SU-DHL-6 (cell line): ENCODE measurements around the gene GMDS.

ENCODE experiments used
- H2AFZ ChIP-seq: fragments of 200-600 bp; sonication (generic); 2 replicates; pipeline ENCODE4 v1.6.1; 2014; ENCODE audit warnings: low read depth, mild to moderate bottlenecking, moderate library complexity, mixed read lengths, antibody characterized with exemption, low read length; ENCODE audit not compliant: severe bottlenecking
- H3F3A ChIP-seq: fragments of 200-600 bp; shearing (Covaris generic); 2 replicates; pipeline ENCODE4 v1.6.0; 2016; ENCODE audit warnings: antibody characterized with exemption, mild to moderate bottlenecking; ENCODE audit not compliant: insufficient read depth
- H3K27ac ChIP-seq: fragments of 200-600 bp; sonication (generic); 2 replicates; pipeline ENCODE4 v1.5.1; 2016; ENCODE audit warnings: low read depth, mild to moderate bottlenecking, low read length, moderate library complexity, mixed read lengths
- H3K27me3 ChIP-seq: fragments of 200-600 bp; sonication (generic), shearing (Covaris generic); 2 replicates; pipeline ENCODE4 v1.6.0; 2014; ENCODE audit warnings: mild to moderate bottlenecking, low read length
- H3K36me3 ChIP-seq: fragments of 200-600 bp; sonication (generic); 2 replicates; pipeline ENCODE4 v1.6.1; 2014; ENCODE audit warnings: mild to moderate bottlenecking, low read length, mixed read lengths
- H3K4me2 ChIP-seq: fragments of 300-600, 200-600 bp; shearing (Covaris generic), sonication (generic); 2 replicates; pipeline ENCODE4 v1.6.0; 2014; ENCODE audit warnings: low read length, low read depth, mild to moderate bottlenecking; ENCODE audit not compliant: poor library complexity, severe bottlenecking
- H3K4me3 ChIP-seq: fragments of 200-600 bp; sonication (generic); 2 replicates; pipeline ENCODE4 v1.5.1; 2014; ENCODE audit warnings: antibody characterized with exemption, low read length, mild to moderate bottlenecking, mixed read lengths; ENCODE audit not compliant: insufficient read depth, poor library complexity, severe bottlenecking
- H3K79me2 ChIP-seq: fragments of 200-600 bp; sonication (generic); 2 replicates; pipeline ENCODE4 v1.6.1; 2014; ENCODE audit warnings: mild to moderate bottlenecking, low read length, moderate library complexity; ENCODE audit not compliant: insufficient read depth
- H3K9ac ChIP-seq: fragments of 200-600 bp; sonication (generic); 2 replicates; pipeline ENCODE4 v1.7.0; 2014; ENCODE audit warnings: mild to moderate bottlenecking, low read length
- H3K9me2 ChIP-seq: fragments of 200-600 bp; sonication (generic); replicated peaks from 2 replicates; pipeline ENCODE4 v1.6.1; 2014; ENCODE audit warnings: low read length; ENCODE audit not compliant: insufficient read depth
- H3K9me3 ChIP-seq: fragments of 200-600 bp; sonication (generic); 2 replicates; pipeline ENCODE4 v1.6.1; 2014; ENCODE audit warnings: low read length, mixed read lengths; ENCODE audit not compliant: insufficient read depth
- H4K20me1 ChIP-seq: fragments of 200-600 bp; sonication (generic); 2 replicates; pipeline ENCODE4 v1.6.1; 2014; ENCODE audit warnings: low read depth, mild to moderate bottlenecking, antibody characterized with exemption, low read length, moderate library complexity, mixed read lengths
- EZH2phosphoT487 ChIP-seq: fragments of 200-600 bp; sonication (generic), shearing (Covaris generic); conservative IDR thresholded peaks from 2 replicates; pipeline ENCODE4 v1.6.1; 2018; ENCODE audit warnings: mild to moderate bottlenecking, antibody characterized with exemption, low read length, moderate library complexity, mixed read lengths
- TF ChIP-seq, protein P1 (sequence below): fragments of 200-600 bp; sonication (generic); IDR thresholded peaks from one replicate; pipeline ENCODE4 v1.5.1; 2017; ENCODE audit warnings: antibody characterized with exemption, mild to moderate bottlenecking, low read length, moderate library complexity; ENCODE audit not compliant: insufficient read depth, poor library complexity, severe bottlenecking

GMDS gene

DNA sequence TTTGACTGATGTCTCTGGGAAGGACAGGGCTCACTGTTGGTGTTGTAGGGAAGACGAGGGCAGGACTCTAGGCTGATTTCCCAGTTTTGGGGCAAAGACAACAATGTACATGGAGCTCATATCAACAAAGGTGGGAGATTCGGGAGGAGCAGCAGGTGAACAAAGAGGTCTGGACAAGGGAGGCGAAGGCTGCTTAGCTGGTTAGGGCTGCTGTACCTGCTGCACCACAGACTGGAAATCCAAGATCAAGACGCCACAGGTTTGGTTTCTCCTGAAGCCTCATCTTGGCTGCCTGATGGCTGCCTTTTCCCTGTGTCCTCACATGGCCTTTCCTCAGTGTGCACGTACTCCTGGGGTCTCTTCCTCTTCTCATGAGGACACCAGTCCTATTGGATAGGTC lies 348.5 kb downstream of the GMDS start:
- Histone ChIP-seq H3K79me2 (no peaks in the 10 kb centered on the region), H3F3A (no peaks in the 10 kb centered on the region), H3K9me2 (no peaks in the 10 kb centered on the region), H3K9me3 (no peaks in the 10 kb centered on the region), H3K27ac (no peak overlapping the region), H4K20me1 (no peaks in the 10 kb centered on the region), H2AFZ (no peak overlapping the region), H3K27me3 (no peaks in the 10 kb centered on the region), H3K36me3 (no peaks in the 10 kb centered on the region), H3K4me3 (no peak overlapping the region), H3K9ac (no peak overlapping the region), H3K4me2 (no peak overlapping the region)
- TF ChIP-seq EZH2phosphoT487 = no peak
- TF ChIP-seq, protein P1, sequence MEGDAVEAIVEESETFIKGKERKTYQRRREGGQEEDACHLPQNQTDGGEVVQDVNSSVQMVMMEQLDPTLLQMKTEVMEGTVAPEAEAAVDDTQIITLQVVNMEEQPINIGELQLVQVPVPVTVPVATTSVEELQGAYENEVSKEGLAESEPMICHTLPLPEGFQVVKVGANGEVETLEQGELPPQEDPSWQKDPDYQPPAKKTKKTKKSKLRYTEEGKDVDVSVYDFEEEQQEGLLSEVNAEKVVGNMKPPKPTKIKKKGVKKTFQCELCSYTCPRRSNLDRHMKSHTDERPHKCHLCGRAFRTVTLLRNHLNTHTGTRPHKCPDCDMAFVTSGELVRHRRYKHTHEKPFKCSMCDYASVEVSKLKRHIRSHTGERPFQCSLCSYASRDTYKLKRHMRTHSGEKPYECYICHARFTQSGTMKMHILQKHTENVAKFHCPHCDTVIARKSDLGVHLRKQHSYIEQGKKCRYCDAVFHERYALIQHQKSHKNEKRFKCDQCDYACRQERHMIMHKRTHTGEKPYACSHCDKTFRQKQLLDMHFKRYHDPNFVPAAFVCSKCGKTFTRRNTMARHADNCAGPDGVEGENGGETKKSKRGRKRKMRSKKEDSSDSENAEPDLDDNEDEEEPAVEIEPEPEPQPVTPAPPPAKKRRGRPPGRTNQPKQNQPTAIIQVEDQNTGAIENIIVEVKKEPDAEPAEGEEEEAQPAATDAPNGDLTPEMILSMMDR = no peak

DNA sequence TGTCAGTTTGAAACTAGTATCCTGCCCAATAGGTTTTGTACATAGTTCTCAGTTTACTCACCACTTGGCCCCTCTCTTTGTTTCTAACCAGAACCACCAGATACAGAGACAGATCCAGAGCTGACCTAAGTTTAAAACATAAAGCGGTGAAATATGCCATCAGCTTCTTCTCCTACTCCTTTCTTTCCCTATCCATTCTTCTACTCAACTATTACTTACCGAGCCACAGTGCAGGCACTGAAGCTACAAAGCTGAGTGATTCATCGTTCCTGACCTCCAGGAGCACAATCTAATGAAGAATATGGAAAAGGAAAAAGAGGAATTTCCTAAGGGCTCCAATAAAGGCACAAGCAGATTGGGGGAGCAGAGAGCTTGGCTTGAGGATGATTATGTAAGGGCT lies 349.7 kb downstream of the GMDS start:
- Histone ChIP-seq H3K79me2 (no peaks in the 10 kb centered on the region), H3K9ac (no peak overlapping the region), H2AFZ (no peak overlapping the region), H3K4me2 (no peak overlapping the region), H3K9me3 (no peaks in the 10 kb centered on the region), H3K9me2 (no peaks in the 10 kb centered on the region), H3K27ac (no peak overlapping the region), H3K27me3 (no peaks in the 10 kb centered on the region), H4K20me1 (no peaks in the 10 kb centered on the region), H3K4me3 (no peak overlapping the region), H3F3A (no peaks in the 10 kb centered on the region), H3K36me3 (no peaks in the 10 kb centered on the region)
- TF ChIP-seq, protein P1 = no peak
- no peak for TF ChIP-seq EZH2phosphoT487

DNA sequence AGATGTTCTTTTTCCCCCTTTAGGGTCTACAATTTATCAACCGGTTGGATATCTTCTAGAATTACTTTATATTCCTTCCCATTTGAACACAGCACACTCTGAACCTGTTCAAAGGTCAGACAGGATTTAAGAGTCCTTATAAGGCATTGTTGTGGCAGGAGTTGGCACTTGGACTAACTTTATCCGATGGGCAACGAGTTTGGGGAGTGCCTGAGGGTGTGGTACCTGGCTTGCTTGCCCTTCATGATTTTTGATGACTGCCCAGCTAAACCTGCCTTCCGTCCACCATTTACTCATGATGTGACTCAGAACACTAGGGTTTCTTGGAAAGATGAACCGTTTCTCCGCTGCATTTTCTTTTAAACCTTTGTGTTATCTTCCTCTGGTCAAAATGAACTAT lies 350.5 kb downstream of the GMDS start:
- no peak overlapping the region for H2AFZ ChIP-seq
- no peak overlapping the region for H3K9ac ChIP-seq
- no peaks in the 10 kb centered on the region for H3K9me2 ChIP-seq
- H3K36me3 ChIP-seq = 0 out of 2 replicates have a peak, but pooled peaks cover 3% of the 10 kb centered on the region
- H3K4me2 ChIP-seq = no peak overlapping the region
- H3F3A ChIP-seq = no peaks in the 10 kb centered on the region
- H3K4me3 ChIP-seq = no peak overlapping the region
- no peak overlapping the region for H3K27ac ChIP-seq
- no peaks in the 10 kb centered on the region for H3K79me2 ChIP-seq
- TF ChIP-seq, protein P1 = no peak
- TF ChIP-seq EZH2phosphoT487 = no peak
- no peaks in the 10 kb centered on the region for H3K27me3 ChIP-seq
- no peaks in the 10 kb centered on the region for H3K9me3 ChIP-seq
- H4K20me1 ChIP-seq = no peaks in the 10 kb centered on the region
